ENCODE data around the gene FUZ.

Gene FUZ

GRCh38 chr19:49805822-49806619, 7.1 kb downstream of the FUZ start:
- no peak for DNase-seq

GRCh38 chr19:49803529-49803856, 9.6 kb downstream of the FUZ start:
- no peak for DNase-seq

DNA sequence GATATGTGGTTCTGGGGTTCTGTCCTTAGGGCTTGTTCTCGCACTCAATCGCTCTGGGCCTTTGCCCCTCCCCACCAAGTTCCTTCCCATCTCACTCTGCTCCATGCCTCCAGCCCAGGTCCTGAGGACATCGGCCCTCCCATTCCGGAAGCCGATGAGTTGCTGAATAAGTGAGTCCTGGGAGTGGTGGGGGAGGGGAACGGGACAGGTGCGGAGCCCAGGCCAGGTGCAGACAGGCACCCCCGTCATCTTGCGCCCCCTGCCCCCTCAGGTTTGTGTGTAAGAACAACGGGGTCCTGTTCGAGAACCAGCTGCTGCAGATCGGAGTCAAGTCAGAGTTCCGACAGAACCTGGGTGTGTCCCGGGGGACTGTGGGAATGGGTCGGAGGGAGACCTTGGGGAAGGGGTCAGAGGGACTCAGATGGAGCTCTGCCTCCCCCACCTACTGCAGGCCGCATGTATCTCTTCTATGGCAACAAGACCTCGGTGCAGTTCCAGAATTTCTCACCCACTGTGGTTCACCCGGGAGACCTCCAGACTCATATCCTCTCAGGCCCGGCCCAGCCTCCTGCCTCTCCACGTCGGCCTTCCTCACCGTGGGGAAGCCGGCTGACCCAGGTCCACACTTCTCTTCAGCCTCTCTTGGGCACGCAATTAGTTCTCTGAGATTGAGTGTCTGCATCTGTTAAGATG, 10.1 kb downstream of the FUZ start:
- no peak for DNase-seq

DNA sequence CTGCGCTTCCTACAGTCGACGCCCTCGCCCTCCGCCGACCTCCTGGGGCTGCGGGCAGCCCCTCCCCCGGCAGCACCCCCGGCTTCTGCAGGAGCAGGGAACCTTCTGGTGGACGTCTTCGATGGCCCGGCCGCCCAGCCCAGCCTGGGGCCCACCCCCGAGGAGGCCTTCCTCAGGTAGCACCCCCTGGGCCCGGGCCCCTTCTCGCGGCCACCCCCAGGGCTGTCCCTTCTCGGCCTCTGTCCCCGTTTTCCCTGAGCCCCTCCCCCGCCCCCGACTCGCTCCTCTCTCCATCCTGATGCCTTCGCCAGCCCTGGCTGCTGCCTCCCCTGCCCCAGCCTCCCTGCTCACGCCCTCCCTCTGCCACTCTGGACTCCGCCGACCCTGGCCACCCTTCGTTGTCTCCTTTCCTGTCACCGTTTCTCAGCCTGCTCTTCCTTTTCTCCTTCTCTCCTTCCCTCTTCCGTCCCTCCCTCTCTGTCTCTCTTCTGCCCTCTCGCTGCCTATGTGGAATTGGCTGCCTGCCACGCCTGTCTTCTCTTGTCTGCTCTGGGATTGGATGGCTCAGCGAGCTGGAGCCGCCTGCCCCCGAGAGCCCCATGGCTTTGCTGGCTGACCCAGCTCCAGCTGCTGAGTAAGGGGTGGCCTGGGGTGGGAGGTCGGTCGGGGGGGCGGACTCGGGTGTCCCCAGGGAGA, 11.0 kb downstream of the FUZ start:
- DNase-seq = no peak

DNA sequence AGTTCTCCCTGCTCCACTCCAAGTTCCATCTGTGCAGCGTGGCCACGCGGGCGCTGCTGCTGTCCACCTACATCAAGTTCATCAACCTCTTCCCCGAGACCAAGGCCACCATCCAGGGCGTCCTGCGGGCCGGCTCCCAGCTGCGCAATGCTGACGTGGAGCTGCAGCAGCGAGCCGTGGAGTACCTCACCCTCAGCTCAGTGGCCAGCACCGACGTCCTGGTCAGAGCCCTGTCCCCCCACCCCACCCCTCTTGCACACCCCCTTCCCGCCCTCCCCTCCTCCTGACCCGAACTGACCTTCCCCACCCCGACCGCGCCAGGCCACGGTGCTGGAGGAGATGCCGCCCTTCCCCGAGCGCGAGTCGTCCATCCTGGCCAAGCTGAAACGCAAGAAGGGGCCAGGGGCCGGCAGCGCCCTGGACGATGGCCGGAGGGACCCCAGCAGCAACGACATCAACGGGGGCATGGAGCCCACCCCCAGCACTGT, 11.6 kb downstream of the FUZ start:
- DNase-seq = no peak

DNA sequence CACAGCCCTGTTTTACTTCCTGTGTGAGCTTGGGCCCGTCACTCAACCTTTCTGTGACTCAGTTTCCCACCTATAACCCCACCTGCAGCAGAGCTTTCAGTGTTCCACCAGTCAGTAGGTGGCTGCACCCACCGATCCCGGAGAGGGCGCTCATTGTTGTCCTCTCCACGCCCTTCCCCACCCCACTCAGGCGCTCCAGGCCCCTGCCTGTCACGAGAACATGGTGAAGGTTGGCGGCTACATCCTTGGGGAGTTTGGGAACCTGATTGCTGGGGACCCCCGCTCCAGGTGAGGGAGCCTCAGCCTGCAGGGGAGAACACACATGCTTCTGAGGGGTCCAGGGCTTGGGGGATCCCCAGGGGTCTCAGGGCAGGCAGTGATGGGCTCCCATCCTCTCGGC, 12.3 kb downstream of the FUZ start:
- DNase-seq = no peak

- DNase-seq = no peak
Measured at GRCh38 chr19:49799798-49800376, 13.2 kb downstream of the FUZ start.

- DNase-seq = no peak
Measured at GRCh38 chr19:49799271-49799797, 13.8 kb downstream of the FUZ start.

DNA sequence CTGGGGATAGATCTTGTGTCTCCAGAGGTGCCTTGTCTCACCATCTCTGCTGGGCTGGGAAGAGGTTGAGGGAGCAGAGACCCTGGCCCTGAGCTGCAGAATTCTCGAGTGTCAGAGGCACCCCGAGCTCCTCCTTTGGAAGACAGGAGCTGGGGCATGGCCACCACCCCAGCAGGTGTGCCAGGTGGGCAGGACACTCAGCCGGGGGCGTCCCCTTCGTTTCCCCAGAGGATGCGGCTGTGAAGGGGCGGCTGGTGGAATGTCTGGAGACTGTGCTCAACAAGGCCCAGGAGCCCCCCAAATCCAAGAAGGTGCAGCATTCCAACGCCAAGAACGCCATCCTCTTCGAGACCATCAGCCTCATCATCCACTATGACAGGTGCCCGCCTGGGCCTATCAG, 14.5 kb downstream of the FUZ start:
- no peak for DNase-seq

DNA sequence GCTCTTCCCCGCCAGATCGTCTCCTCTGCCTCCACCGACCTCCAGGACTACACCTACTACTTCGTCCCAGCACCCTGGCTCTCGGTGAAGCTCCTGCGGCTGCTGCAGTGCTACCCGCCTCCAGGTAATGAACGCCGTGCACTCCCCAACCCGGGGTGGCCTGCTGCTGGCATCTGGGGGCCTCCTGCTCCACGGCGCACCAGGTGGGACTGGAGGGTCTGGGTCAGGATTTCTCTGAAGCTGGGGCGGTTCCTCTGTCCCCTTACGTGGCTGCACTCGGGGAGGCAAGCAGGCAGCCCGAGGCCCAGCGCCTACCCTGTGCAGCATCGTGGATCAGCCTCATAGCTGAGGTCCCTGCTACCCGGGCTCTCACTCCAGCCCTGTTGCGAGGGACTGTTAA, 17.5 kb downstream of the FUZ start:
- no peak for DNase-seq

DNA sequence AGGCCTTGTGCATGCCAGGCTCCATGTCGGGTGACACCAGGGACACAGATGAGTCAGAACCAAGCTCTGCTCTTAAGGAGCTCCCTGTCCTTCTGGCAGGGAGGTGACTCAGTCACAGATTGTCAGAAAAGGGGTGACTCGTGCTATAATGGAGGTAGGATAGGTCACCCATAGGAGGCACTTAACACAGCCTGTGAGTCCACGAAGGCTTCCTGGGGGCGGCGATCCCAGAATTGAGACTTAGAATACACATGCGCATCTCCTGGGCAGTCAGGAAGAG, 19.6 kb downstream of the FUZ start:
- no peak for DNase-seq

DNA sequence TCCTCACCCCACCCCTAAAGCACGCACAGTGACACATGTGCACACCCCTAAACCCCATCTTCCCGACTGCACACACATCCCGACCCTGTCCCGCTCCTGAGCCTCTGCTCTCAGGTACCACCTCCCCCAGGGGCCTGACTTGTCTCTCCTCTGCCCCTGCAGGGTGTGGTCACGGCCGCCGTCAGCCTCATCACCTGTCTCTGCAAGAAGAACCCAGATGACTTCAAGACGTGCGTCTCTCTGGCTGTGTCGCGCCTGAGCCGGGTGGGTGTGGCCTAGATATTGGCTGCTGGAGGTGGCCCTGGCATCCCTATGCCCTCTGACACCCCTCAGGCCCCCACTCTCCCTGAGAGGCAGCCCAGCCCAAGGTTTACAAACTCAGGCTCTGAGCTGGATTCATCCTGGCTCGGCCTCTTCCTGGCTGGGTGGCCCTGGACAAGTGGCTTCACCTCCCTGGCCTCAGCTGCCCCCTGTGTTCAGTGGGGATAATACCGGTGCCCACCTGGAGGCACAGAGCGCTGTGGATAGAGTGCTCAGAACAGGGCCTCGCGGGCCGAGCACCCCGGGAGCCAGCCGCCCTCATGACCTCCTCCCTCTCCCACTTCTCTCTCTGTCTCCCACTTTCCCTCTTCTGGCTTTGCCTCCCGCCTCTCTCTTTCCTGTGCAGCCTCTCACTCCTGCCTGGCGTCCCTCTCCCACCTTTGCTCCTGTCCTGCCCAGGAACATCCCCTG, 20.1 kb downstream of the FUZ start:
- no peak for DNase-seq

GRCh38 chr19:49791776-49792445, 21.2 kb downstream of the FUZ start:
- no peak for DNase-seq

GRCh38 chr19:49790866-49791265, 22.2 kb downstream of the FUZ start:
- DNase-seq = no peak

GRCh38 chr19:49788857-49789256, 24.2 kb downstream of the FUZ start:
- DNase-seq = no peak

DNA sequence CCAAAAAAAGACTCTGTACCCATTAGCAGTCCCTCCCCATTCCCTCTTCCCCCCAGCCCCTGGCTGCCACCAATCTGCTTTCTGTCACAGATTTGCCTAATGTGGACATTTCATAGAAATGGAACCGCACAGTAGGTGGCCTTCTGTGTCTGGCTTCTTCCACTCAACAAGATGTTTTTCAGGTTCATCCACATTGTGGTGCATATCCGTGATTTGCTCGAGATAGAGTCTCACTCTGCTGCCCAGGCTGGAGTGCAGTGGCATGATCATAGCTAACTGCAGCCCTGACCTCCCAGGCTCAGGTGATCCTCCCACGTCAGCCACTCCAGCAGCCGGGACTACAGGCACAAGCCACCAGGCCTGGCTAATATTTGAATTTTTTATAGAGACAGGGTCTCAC, 25.3 kb downstream of the FUZ start:
- DNase-seq = no peak

- DNase-seq = no peak
Measured at GRCh38 chr19:49786376-49786820, 26.7 kb downstream of the FUZ start.

- no peak for DNase-seq
Measured at GRCh38 chr19:49782515-49782914, 30.6 kb downstream of the FUZ start.

DNA sequence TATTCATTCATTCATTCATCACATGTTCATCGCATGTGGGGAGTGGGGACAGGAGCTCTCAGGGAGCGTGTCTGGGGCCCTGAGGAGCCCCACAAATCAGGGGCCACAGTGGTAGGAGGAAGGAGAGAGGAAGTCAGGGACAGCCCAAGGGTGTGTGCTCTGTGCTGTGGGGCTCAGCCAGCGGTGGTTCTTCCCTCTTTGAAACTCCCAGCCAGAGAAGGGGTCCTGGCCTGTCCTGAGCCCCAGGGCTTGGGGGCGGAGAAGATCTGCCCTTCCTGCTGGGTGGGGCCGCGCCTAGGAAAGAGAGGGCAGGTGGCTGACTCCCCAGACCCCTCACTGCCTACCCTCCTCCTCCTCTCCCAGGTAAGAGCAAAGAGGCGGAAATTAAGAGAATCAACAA, 31.7 kb downstream of the FUZ start:
- no peak for DNase-seq

GRCh38 chr19:49780861-49781260, 32.2 kb downstream of the FUZ start:
- no peak for DNase-seq

DNA sequence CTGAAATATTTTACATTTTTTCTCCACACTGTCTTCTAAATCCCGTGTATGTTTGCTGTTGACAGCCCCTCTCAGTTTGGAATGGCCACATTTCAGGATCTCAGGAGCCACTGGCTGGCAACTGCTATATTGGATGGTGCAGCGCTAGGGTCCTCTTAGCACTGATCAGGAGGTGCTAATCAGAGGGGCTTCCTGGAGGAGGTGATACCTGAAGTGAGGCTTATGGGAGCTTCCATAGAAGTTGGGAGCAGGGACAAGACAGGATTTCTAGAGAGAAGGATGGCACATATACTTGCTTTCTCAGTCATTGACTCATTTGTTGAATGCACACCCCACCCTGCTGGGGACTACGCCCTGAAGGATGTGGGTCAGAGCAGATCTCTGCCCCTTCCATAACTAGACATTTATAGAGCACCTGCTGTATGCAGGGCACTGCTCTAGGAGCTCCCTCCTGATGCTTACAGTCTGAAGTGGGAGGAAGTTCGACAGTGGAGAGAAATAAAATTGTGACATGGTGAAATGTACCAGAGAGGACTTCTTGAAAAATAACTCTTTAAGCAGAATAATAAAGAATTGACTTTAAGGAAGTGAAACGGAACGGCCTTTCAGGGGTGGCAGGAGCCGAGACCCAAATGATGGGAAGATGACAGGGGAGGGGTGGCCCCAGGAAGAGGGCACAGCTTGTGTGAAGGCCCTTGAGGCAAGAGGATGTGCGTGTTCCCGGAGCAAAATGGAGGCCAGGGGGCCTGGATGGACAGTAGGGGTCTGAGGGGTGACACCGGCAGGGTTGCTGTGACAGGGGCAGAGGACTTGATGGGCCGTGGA, 33.1 kb downstream of the FUZ start:
- no peak for DNase-seq
